GM18508 (cell line): ENCODE data around the gene CCDC197.

Experiments
- ATAC-seq: cut with Tn5 transposase; IDR thresholded peaks from one replicate; pipeline ENCODE4 v1.9.1; 2021; ENCODE audit warnings: moderate number of reproducible peaks; ENCODE audit not compliant: insufficient read depth, unreplicated experiment

The CCDC197 gene

DNA sequence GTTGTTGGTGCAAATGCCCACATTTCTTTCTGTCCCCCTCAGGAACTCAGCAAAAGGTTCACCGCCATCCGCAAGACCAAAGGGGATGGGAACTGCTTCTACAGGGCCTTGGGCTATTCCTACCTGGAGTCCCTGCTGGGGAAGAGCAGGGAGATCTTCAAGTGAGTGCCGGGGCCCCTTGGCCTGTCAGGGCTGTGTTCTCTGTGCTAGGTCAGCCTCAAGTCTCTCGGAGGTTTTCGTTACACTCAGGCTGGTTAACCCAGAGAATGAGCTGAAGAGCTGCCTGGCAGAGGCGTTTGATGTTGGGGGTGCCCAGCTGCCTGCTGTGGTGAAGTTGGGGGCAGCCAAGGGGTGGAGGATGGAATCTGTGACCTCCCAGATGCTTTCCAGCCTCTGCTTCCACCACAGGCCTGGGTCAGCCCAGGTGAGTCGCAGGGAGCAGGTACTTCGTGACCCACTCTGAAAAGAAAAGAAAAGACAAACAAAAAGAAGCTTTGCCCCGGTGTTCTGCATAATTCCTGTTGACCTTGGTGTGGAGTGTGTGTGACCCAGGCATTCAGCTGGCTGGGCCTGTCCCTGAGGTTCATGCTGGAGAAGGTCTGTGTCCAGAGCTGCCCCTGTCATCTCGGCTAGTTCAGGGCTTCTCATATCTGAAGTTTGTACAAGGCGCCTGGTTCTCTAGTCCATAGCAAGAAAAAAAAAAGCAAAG is 42.0 kb downstream of the CCDC197 start:
- no peak for ATAC-seq

DNA sequence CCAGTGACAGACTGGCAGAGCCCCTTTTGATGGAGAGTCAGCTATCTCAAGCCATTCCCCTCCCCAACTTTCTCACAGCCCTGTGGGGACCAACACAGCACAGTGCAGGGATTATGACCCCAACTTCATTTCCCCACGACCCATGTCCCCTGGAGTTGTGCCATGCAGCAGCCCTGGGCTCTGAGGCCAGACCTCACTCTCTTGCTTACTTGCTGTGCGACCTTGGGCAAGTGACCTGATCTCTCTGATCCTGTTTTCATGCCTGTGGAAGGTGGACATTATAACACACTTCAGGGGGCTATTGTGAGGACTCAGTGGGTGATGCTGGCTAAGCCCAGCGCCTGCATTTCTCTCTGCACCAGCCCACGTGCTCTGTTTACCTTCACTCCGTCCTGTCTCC is 43.1 kb downstream of the CCDC197 start:
- no peak for ATAC-seq

DNA sequence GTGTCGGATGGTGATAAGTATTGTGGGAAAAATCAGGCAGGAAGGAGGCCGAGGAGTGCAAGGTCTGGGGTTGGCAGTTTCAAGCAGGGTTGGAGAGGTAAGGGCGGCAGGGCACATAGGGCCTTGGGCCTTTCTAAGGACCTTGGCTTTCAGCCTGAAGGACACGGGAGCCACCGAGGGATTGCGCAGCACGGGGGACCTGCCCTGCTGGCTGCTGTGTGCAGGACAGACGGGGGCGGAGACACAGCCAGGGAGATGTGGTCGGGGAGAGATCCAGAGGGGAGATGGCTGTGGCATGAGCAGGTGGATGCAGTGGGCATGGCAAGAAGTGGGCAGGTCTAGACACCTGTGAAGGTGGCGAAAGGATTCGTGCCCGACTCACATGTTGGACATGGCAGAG is 43.7 kb downstream of the CCDC197 start:
- ATAC-seq = no peak

DNA sequence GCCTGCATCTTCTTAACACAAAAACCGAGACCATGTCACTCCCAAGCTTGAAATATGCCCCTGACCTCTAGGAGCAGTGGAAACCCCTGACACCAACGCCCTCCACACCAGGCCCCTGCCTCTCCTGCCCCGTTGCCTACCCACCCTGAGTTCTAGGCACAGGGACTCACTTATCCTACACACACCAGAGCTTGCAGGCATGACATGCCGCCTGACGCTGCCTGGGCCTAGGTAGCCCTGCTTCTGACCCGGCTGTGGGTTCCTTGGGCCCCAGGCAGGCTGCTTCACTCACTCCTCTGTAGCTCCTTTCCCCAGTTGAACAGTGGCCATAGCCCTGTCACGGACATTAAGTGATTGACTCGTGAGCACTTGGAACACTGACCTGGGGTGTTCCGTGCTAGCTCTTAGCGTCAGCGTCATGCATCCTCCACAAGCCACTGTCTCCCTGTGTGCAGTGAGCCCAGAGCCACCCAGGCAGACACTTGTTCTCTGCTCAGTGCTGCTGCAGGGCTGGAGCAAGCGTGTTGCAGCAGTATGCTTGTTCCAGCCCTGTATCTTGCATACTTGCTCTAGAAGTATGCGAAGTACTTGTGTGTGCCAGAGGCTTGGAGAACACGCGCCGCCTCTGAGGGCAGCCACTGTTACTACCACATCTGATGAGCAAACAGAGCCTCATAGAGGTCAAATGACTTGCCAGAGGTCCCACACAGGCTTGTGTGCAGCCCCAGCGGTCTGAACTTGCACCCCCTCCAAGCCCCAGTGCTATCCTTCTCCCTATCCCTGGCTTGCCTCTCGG is 44.6 kb downstream of the CCDC197 start:
- ATAC-seq = no peak

DNA sequence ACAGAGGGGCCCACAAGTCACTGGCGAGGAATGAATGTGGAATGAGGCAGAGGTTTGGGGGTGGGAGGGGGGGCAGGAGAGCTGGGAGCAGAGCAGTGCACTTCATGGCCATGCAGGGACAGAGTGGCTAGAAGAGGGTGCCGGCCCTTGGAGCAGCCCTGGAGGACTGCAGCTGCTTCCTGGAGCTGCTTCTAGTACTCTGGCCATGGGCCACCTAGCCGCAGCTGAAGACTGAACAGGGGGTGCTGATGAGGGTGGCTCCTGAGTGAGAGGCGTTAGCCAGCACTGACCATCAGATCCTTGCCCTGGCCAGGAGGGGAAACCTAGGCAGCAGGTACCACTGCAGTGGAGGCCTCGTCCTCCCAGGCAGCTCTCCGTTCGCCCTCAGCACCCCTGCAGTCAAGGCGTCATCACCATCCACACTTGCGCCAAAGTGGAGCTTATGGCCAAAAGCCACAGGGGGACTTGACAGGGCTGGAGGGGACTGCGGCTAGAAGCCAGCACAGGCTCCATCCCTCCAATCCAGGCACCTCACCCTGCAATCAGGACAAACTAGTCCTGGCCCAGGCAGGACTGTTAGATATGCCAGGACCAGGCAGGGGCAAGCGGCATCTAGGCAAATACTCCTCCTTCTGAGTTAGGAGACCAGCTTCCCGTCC is 45.5 kb downstream of the CCDC197 start:
- ATAC-seq = no peak

DNA sequence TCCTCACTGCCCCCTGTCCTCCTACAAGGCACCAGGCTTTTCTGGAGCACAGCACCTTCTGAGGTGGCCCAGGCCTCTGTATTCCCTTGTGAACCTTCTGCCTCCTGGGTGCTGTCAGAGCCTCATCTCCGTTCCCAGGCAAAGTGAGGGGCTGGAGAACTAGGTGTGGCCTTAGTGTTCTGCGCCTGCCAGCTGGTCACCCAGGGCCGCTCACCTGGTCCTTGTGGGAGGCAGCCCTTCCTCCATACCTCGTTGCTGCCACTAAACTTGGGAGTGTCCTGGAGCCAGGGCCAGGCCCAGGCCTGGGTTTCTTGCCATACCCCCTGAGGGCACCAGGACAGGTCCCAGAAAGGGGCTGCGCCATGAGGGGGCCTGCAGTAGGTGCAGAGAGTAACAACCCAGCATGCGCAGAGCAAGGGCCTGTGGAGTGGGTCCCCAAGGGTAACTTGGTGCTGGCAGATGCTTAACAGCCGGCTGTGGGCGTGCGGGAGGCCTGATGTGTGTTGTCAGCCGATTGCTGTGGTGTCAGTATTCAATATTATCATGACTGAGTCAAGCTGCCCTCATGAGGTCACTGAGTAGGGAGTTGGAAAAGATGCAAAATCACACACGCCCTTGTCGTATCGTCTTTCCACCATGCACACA is 46.1 kb downstream of the CCDC197 start:
- ATAC-seq = no peak

DNA sequence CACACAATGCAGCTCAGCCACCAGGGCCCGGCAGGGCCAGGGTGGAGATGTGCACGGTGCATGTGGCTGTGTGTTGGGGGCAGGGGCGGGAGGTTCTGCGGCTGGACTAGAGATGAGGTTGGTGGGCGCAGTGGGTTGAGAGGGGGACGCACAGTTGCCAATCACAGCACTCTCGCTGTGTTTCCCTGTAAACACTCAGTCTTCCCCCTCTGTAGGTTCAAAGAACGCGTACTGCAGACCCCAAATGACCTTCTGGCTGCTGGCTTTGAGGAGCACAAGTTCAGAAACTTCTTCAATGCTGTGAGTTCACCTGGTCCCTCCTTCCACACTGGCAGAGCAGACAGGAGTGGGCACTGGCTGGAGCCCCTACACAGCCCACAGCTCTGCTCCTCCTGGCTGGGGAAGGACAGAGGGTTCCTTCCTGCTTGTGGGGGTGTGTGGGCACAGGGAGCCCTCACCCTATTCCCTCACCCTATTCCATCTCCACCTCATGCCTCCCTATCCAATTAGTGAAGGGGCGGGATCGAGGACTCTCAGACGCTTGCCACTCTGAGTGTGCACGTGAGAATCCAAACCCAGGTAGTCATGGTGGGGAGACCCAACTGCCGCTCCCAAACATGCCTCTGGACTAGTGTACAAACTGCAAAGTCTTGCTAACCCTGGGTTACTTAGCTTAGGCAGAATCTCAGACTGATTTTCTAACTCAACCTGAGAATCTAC is 46.8 kb downstream of the CCDC197 start:
- no peak for ATAC-seq

DNA sequence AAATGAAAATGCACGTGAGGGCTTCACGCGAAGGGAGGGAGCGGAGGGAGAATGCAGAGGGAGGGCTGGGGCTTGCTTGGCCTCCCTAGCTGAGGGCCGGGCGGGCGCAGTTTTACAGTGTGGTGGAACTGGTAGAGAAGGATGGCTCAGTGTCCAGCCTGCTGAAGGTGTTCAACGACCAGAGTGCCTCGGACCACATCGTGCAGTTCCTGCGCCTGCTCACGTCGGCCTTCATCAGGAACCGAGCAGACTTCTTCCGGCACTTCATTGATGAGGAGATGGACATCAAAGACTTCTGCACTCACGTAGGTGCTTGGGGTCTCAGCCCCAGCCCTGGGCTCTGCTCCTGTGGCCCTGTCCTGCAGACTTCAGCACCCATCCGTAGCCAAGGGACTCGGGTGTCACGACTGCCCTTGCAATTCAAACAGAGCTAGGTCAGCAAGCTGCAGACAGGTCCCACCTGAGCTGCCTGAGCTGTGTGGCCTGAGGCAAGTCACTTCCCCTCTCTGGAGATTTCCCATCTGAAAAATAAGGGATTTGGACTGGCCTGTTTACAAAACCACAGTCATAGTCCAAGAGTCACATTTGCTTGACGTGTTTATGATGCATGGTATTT is 47.5 kb downstream of the CCDC197 start:
- ATAC-seq = no peak

DNA sequence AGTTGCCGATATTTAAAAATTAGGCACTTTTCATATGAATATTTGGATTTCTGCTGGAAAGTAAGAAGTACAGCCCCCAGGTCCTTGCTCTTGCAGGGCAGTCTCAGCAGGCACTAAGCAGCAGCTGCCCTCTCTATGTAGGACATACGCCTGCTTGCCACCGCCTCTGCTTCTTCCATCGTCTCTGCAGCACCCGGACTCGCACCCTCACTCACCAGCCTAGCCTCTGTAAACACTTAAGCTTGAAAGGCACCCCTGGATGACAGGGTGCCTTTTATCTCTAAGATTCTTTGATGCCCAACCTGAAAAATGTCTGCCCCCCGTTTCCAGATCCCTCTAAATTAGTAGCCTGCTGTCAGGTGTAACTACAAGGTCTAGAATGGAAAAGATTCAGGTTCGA is 48.0 kb downstream of the CCDC197 start:
- no peak for ATAC-seq

DNA sequence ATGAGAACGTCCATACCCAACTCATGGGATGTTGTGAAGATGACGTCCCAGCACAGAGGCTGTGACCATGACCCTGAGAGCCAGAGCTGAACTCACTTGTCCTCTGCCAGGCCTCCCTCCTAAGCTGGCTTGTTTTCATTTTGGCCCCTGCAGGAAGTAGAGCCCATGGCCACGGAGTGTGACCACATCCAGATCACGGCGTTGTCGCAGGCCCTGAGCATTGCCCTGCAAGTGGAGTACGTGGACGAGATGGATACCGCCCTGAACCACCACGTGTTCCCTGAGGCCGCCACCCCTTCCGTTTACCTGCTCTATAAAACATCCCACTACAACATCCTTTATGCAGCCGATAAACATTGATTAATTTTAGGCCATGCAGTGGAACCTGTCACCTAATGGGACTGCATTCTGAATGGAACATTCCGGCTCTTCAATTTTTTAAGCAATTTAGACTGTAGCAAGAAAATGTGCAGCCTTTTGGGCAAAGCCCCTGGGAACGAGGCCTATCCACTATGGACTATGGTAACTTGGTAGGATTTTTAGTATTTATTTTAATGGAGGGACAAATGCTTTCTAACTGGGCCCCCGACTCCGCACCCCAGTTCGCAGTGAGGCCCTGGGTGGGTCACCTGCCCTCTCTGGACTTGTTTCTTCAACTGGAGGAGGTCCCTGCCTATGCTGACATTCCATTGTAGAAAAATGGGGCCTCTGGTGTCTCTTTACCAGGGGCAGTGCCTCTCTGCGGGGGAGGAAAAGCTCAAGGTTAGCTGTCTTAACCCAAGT is 48.7 kb downstream of the CCDC197 start:
- no peak for ATAC-seq

DNA sequence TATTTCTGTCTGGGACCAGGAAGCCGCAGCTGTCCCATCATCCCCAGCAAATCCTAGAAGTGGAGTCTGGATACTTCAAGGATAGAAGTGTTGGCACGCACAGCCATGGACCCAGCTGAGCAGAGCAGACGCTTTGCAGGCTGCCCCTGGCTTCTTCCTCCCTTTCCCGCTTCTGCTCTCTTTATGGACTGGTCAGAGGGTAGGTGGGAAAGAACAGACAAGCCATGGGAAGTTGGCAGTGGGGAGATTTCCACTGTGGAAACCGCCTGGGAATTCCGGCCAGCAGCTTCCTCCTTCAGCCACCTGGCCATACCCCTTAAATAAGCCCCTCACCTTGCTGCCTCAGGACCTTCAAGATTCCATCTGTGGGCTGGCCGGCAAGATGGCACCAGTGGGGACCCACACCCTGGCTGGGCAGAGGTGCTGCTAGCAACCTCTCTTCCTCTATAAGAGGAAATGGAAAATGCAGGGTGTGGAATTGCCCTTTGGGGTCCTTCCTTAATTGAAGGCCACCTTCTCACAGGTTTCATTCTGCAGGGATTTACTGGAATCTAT is 49.7 kb downstream of the CCDC197 start:
- no peak for ATAC-seq

DNA sequence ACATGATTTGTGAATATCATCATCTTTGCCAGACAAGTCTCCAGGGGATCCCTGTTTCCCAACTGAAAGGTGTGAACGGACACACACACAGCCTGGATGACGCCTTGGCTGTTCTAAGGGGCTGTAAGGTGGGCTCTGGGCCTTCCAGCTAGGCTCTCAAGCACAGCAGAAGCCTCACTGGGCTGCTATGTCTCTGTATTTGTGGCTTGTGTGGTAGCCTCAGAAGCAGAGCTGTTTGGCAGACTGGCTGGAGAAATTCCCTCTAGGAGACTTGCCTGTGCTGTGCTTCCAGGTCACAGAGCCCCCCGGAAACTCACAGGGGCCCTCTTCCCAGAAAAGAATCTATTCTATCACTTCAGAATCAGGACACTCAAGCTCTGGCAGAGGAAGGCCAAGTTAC is 50.5 kb downstream of the CCDC197 start:
- no peak for ATAC-seq

DNA sequence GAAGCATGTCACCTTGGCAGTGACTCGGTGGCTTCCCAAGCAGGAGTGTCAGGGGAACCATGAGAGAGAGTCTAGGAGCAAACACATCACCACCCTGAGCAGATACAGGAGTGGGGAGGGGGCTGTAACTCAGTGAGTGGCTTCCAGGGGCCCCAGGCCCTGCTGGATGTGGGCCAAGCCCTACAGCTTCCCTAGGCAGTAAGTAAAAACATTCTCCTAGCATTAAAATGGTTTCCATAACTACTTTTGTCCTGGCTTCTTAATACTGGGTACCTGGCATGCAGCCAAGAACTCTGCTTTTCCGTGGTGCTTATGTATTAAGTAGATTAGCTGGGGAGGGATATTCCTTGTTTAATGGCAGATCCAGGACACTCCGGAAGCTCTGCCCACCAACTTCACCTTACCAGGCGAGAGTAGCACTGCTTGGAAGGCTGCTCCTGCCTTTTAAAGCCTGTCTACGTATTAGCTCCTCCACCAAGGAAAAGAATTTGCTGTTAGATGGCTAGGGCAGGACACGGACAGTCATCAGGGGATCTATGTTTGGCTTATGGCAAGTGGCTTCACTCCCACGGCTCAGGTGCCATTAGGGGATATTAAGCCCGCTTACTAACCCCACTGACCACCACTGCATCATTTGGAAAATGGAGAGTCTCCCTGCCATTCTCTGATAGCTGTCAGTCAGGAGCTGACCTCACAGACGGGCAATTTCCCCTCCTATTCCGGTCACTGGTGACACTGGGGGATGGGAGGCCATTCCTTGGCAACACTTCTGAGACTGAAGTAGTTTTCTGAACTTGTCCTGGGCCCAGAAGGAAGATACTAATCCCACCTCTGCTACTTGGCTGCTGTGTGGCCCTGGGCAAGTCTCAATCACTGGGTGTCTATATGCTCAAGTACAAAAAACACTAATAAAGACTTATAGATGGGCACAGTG is 51.9 kb downstream of the CCDC197 start:
- ATAC-seq = no peak

DNA sequence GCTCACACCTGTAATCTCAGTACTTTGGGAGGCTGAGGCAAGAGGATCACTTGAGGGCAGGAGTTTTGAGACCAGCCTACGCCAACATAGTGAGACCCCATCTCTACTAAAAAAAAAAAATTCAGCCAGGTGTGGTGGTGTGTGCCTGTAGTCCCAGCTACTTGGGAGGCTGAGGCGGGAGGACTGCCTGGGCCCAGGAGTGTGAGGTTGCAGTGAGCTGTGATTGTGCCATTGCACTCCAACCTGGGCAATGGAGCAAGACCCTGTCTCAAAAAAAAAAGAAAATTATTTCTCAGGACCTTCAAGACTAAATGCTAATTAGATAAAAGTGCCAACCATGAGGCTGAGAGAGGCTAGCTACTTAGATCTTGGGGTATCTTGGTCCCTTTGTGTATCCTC is 52.5 kb downstream of the CCDC197 start:
- no peak for ATAC-seq

DNA sequence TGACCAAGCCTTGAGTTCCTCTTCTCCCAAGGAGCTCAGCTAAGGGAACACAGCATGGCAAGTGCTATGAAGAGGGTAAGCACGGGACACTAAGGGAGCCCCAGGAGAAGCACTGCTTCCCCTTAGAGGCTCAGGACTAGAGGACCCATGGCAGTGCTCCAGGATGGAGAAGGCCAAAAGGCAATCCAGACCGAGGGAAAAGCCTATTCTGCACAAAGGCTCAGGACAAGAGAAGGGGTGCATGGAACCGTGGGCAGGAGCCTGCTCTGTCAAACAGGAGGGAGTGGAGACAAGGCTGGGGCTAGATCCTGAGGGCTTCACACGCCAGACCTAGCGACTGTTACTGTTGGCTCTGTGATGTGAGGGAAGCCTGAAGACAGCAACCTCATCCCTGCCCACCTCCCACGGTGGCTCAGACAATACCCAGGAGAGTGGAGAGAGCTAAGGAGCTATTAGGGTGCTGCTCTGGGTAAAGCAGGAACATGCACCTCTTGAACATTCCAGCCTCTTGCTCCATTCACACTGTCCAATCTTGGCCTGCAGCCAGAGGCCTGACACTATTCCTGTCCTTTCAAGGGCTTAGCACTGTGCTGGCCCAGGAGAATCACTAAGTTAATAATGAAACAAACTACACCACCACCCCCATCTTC is 53.3 kb downstream of the CCDC197 start:
- no peak for ATAC-seq

DNA sequence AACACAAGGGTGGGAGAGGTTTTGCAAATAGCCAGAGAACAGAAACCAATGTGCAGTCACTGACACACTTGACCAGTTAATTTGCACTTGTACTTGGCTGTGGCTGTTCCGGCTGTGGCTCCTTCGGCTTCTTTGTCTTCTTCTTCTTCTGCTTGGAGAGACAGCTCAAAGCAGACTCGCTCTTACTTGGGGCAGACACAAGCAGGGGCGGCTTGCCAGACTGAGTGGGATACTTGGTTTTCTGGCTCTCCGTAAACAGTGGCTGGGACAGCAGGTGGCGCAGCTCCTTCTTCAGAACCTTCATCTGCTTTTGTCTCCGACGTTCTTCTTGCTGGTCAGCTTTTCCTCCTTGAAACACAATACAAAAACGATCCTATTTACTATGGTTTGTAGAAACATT is 54.0 kb downstream of the CCDC197 start:
- ATAC-seq = no peak

DNA sequence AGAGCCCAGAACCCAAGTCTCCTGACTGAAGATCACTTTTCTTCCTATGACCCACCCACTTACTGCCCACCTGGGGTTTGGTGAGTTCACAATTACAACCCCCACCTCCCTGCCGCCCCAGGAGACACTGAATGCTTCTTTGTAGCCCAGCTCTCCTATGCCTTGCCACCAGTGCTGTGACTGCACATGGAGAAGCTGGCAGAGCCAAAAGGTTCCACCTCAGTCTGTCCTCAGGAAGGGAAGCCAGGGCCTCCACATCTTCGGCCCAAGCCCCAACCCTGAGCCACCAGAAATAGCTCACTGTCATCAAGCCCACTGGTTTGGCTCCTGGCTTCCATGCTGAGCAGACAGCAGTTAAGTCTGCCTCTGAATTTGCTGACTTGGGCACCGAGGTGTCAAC is 54.7 kb downstream of the CCDC197 start:
- no peak for ATAC-seq
